ENCODE data around the gene ATRN. TPM values are rescaled to one million over a fixed set of nuclear protein-coding genes. Genes with fewer than 3 reads are reported as not detected.

Gene ATRN
- total RNA-seq, 1 experiment from 2014 or later = 41.4 TPM

- Mint-ChIP-seq H3K27me3 (ENCODE audit: insufficient read depth, unreplicated experiment) (no peaks in the 10 kb centered on the region), H3K9me3 (ENCODE audit: unreplicated experiment) (no peaks in the 10 kb centered on the region), H3K4me3 (ENCODE audit: unreplicated experiment) (no peak overlapping the region), H3K36me3 (ENCODE audit: insufficient read depth, unreplicated experiment) (peaks cover 20% of the 10 kb centered on the region), H3K27ac (ENCODE audit: unreplicated experiment) (no peak overlapping the region), H3K4me1 (ENCODE audit: low read depth, unreplicated experiment) (no peaks in the 10 kb centered on the region)
- peaks cover 3% of the 10 kb centered on the region for H3K36me3 ChIP-seq (ENCODE audit: control insufficient read depth, insufficient read depth, low read length)
- no TSS peak for BruUV-seq (replicated peaks)
- TF ChIP-seq CTCF (IDR thresholded peaks at IDR 0.05; ENCODE audit: insufficient read depth in 1 of 2, low read depth in 1 of 2, low read length in 1 of 2, severe bottlenecking in 1 of 2, unreplicated experiment in 1 of 2) = no peak
- no peaks in the 10 kb centered on the region for H3K27me3 ChIP-seq (replicated peaks; ENCODE audit: control insufficient read depth, insufficient read depth, low read length)
- POLR2A ChIA-PET = no interaction called here
- DNase-seq = no peak
- H3K4me1 ChIP-seq = no peaks in the 10 kb centered on the region
- no peak overlapping the region for H3K4me3 ChIP-seq (ENCODE audit: low read depth, low read length)
- H3K9me3 ChIP-seq = no peaks in the 10 kb centered on the region
- CTCF ChIA-PET = no interaction called here
- intact Hi-C loops (cut with micrococcal nuclease; ENCODE audit: unreplicated experiment) = no loop called here
Observed at GRCh38 chr20:3577366-3577765, 106.5 kb downstream of the ATRN start.

GRCh38 chr20:3580412-3580811 lies 109.6 kb downstream of the ATRN start:
- Mint-ChIP-seq H3K27me3 (ENCODE audit: insufficient read depth, unreplicated experiment) (no peaks in the 10 kb centered on the region), H3K27ac (ENCODE audit: unreplicated experiment) (no peak overlapping the region), H3K9me3 (ENCODE audit: unreplicated experiment) (no peaks in the 10 kb centered on the region), H3K36me3 (ENCODE audit: insufficient read depth, unreplicated experiment) (peaks cover 24% of the 10 kb centered on the region), H3K4me1 (ENCODE audit: low read depth, unreplicated experiment) (no peaks in the 10 kb centered on the region), H3K4me3 (ENCODE audit: unreplicated experiment) (no peak overlapping the region)
- POLR2A ChIA-PET = no interaction called here
- Histone ChIP-seq H3K4me3 (ENCODE audit: low read depth, low read length) (no peak overlapping the region), H3K9me3 (no peaks in the 10 kb centered on the region), H3K27me3 (replicated peaks; ENCODE audit: control insufficient read depth, insufficient read depth, low read length) (no peaks in the 10 kb centered on the region), H3K36me3 (ENCODE audit: control insufficient read depth, insufficient read depth, low read length) (peaks cover 6% of the 10 kb centered on the region), H3K4me1 (no peaks in the 10 kb centered on the region)
- DNase-seq = no peak
- BruUV-seq (replicated peaks) = no TSS peak
- intact Hi-C loops (cut with micrococcal nuclease; ENCODE audit: unreplicated experiment) = no loop called here
- TF ChIP-seq CTCF (IDR thresholded peaks at IDR 0.05; ENCODE audit: insufficient read depth in 1 of 2, low read depth in 1 of 2, low read length in 1 of 2, severe bottlenecking in 1 of 2, unreplicated experiment in 1 of 2) = no peak
- CTCF ChIA-PET = interaction anchor here (0.5 kb wide), 1 partner anchor 304 kb away, joined by 3 read pairs; no protein-coding TSS in a partner anchor

- Mint-ChIP-seq H3K36me3 (ENCODE audit: insufficient read depth, unreplicated experiment) (peaks cover 39% of the 10 kb centered on the region), H3K4me3 (ENCODE audit: unreplicated experiment) (no peak overlapping the region), H3K4me1 (ENCODE audit: low read depth, unreplicated experiment) (no peaks in the 10 kb centered on the region), H3K27me3 (ENCODE audit: insufficient read depth, unreplicated experiment) (no peaks in the 10 kb centered on the region), H3K27ac (ENCODE audit: unreplicated experiment) (no peak overlapping the region), H3K9me3 (ENCODE audit: unreplicated experiment) (no peaks in the 10 kb centered on the region)
- BruUV-seq (replicated peaks) = no TSS peak
- intact Hi-C loops (cut with micrococcal nuclease; ENCODE audit: unreplicated experiment) = no loop called here
- Histone ChIP-seq H3K27me3 (replicated peaks; ENCODE audit: control insufficient read depth, insufficient read depth, low read length) (no peaks in the 10 kb centered on the region), H3K4me1 (no peaks in the 10 kb centered on the region), H3K4me3 (ENCODE audit: low read depth, low read length) (no peak overlapping the region), H3K9me3 (no peaks in the 10 kb centered on the region), H3K36me3 (ENCODE audit: control insufficient read depth, insufficient read depth, low read length) (peaks cover 3% of the 10 kb centered on the region)
- ChIA-PET POLR2A (no interaction called here), CTCF (no interaction called here)
- DNase-seq = no peak
- no peak for TF ChIP-seq CTCF (IDR thresholded peaks at IDR 0.05; ENCODE audit: insufficient read depth in 1 of 2, low read depth in 1 of 2, low read length in 1 of 2, severe bottlenecking in 1 of 2, unreplicated experiment in 1 of 2)
Observed at GRCh38 chr20:3583765-3584164, 112.9 kb downstream of the ATRN start.

Data from Caco-2 (cell line).